SU-DHL-6 (cell line): ENCODE data around the gene KCNK18.

ENCODE experiments used
- EZH2phosphoT487 ChIP-seq: fragments of 200-600 bp; sonication (generic), shearing (Covaris generic); conservative IDR thresholded peaks from 2 replicates; pipeline ENCODE4 v1.6.1; 2018; ENCODE audit warnings: mild to moderate bottlenecking, antibody characterized with exemption, low read length, moderate library complexity, mixed read lengths
- TF ChIP-seq, protein P1 (sequence below): fragments of 200-600 bp; sonication (generic); IDR thresholded peaks from one replicate; pipeline ENCODE4 v1.5.1; 2017; ENCODE audit warnings: antibody characterized with exemption, mild to moderate bottlenecking, low read length, moderate library complexity; ENCODE audit not compliant: insufficient read depth, poor library complexity, severe bottlenecking

DNA sequence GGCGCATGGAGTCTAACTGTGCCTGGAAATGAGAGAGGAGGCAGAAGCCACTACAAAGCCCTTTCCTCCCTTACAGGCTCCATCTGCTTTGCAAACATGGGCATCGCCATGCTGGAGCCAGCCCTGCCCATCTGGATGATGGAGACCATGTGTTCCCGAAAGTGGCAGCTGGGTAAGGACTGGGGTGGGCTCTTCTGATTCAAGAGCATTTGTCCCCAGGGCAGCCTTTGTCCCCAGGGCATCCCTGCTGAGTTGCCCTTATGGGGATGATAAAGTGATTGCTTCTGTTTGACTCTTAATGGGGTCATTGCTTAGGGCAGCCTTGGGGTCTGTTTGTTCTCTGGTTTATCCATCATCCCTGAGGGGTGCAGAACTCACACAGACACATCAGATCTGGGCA lies 60.4 kb downstream of the KCNK18 start:
- TF ChIP-seq, protein P1, sequence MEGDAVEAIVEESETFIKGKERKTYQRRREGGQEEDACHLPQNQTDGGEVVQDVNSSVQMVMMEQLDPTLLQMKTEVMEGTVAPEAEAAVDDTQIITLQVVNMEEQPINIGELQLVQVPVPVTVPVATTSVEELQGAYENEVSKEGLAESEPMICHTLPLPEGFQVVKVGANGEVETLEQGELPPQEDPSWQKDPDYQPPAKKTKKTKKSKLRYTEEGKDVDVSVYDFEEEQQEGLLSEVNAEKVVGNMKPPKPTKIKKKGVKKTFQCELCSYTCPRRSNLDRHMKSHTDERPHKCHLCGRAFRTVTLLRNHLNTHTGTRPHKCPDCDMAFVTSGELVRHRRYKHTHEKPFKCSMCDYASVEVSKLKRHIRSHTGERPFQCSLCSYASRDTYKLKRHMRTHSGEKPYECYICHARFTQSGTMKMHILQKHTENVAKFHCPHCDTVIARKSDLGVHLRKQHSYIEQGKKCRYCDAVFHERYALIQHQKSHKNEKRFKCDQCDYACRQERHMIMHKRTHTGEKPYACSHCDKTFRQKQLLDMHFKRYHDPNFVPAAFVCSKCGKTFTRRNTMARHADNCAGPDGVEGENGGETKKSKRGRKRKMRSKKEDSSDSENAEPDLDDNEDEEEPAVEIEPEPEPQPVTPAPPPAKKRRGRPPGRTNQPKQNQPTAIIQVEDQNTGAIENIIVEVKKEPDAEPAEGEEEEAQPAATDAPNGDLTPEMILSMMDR: no peak
- no peak for TF ChIP-seq EZH2phosphoT487
